HepG2 (cell line): ENCODE data around the gene ARFGEF2. TPM values are rescaled to one million over a fixed set of nuclear protein-coding genes. Genes with fewer than 3 reads are reported as not detected.

Source experiments
- ADNP ChIP-seq: sonication (generic); formaldehyde crosslinking; IDR thresholded peaks from 2 replicates; pipeline ENCODE4 v1.4.0; 2020; ENCODE audit warnings: missing genetic modification reagents
- BHLHE40 ChIP-seq: IDR thresholded peaks from 2 replicates; pipeline ENCODE4 v1.6.1; 2011; ENCODE audit warnings: low read length, improper control_type of control experiment
- HHEX ChIP-seq: IDR thresholded peaks from 2 replicates; pipeline ENCODE4 v1.6.1; 2016; ENCODE audit warnings: control low read depth
- HMGXB4 ChIP-seq, 2 experiments: sonication (generic) in 1 of 2; formaldehyde crosslinking in 1 of 2; IDR thresholded peaks; 2 replicates each; pipeline versions ENCODE4 v1.4.0 to v1.6.1; 2018 to 2020; ENCODE audit warnings: missing genetic modification reagents in 2 of 2, borderline replicate concordance in 1 of 2, low read depth in 1 of 2, mild to moderate bottlenecking in 1 of 2, missing biosample characterization in 1 of 2
- KDM6A ChIP-seq: IDR thresholded peaks from 2 replicates; pipeline ENCODE4 v1.6.1; 2016; ENCODE audit warnings: low read depth
- MIER3 ChIP-seq: IDR thresholded peaks from 2 replicates; pipeline ENCODE4 v1.6.1; 2016; ENCODE audit warnings: missing compliant biosample characterization, borderline replicate concordance
- NBN ChIP-seq: fragments of 450-650 bp; conservative IDR thresholded peaks from 2 replicates; pipeline ENCODE4 v1.6.1; 2017
- NR2F2 ChIP-seq: IDR thresholded peaks from 2 replicates; pipeline ENCODE4 v1.6.1; 2012; ENCODE audit warnings: low read depth, inconsistent platforms, borderline replicate concordance
- SRF ChIP-seq: IDR thresholded peaks from 2 replicates; pipeline ENCODE4 v1.6.1; 2011; ENCODE audit warnings: mild to moderate bottlenecking, low read depth, low read length, moderate library complexity
- TGIF2 ChIP-seq: IDR thresholded peaks from 2 replicates; pipeline ENCODE4 v1.6.1; 2016; ENCODE audit warnings: control low read depth, missing compliant biosample characterization
- ZNF260 ChIP-seq: sonication (generic); formaldehyde crosslinking; IDR thresholded peaks from 2 replicates; pipeline ENCODE4 v1.4.0; 2020; ENCODE audit warnings: missing genetic modification reagents, low read depth, mild to moderate bottlenecking, borderline replicate concordance
- ZNF335 ChIP-seq: sonication (generic); formaldehyde crosslinking; IDR thresholded peaks from 2 replicates; pipeline ENCODE4 v1.4.0; 2020; ENCODE audit warnings: missing genetic modification reagents
- ZNF557 ChIP-seq: sonication (generic); formaldehyde crosslinking; IDR thresholded peaks from 2 replicates; pipeline ENCODE4 v1.4.0; 2020; ENCODE audit warnings: missing genetic modification reagents
- ZNF577 ChIP-seq: sonication (generic); formaldehyde crosslinking; IDR thresholded peaks from 2 replicates; pipeline ENCODE4 v1.4.0; 2020; ENCODE audit warnings: mild to moderate bottlenecking, low read depth, missing genetic modification reagents, borderline replicate concordance
- ZNF672 ChIP-seq: sonication (generic); formaldehyde crosslinking; IDR thresholded peaks from 2 replicates; pipeline ENCODE4 v1.8.1; 2022; ENCODE audit warnings: missing genetic modification reagents
- ZSCAN30 ChIP-seq: sonication (generic); formaldehyde crosslinking; IDR thresholded peaks from 2 replicates; pipeline ENCODE4 v1.5.0; 2020; ENCODE audit warnings: mild to moderate bottlenecking, missing genetic modification reagents
- polyA plus RNA-seq, 8 experiments: library from polyadenylated mRNA; depleted of rRNA in 3 of 8; stranded (reverse) in 7 of 8; unstranded in 1 of 8; fragments of >200 nt; fragmentation: Illumina TruSeq in 4 of 8; extraction: Trizol in 4 of 8; gene quantifications; 2 replicates each; pipeline versions ENCODE4 v1.2.1 to v1.2.3, GENCODE V29; 2011 to 2016; ENCODE audit warnings: low read depth in 4 of 8, missing spikeins in 1 of 8, mixed read lengths in 1 of 8; ENCODE audit not compliant: insufficient read depth in 1 of 8
- total RNA-seq, 5 experiments: library from RNA; depleted of rRNA; stranded (reverse); fragments of >200 nt; fragmentation: Illumina TruSeq; extraction: Trizol; gene quantifications; 2 replicates each; pipeline ENCODE4 v1.2.3, GENCODE V29; 2016; ENCODE audit warnings: low read depth in 1 of 5
- TF ChIP-seq, protein P1 (sequence below): sonication (generic); formaldehyde crosslinking; IDR thresholded peaks from 2 replicates; pipeline ENCODE4 v1.4.0; 2020; ENCODE audit warnings: mild to moderate bottlenecking, missing genetic modification reagents
- TF ChIP-seq, protein P2 (sequence below): sonication (generic); formaldehyde crosslinking; IDR thresholded peaks from 2 replicates; pipeline ENCODE4 v1.4.0; 2020; ENCODE audit warnings: low read depth, mild to moderate bottlenecking, missing genetic modification reagents
- TF ChIP-seq, protein P3 (sequence below): sonication (generic); formaldehyde crosslinking; IDR thresholded peaks from 2 replicates; pipeline ENCODE4 v1.4.0; 2020; ENCODE audit warnings: low read depth, mild to moderate bottlenecking, missing genetic modification reagents
- TF ChIP-seq, protein P4 (sequence below): sonication (generic); formaldehyde crosslinking; IDR thresholded peaks from 2 replicates; pipeline ENCODE4 v1.8.1; 2023; ENCODE audit warnings: mild to moderate bottlenecking, missing genetic modification reagents

ARFGEF2 gene
- total and polyA plus RNA-seq, 2 of the 13 experiments (the other 11 are each of a cell fraction or from before 2014, with no cell fraction given): 44.0 to 60.8 TPM

DNA sequence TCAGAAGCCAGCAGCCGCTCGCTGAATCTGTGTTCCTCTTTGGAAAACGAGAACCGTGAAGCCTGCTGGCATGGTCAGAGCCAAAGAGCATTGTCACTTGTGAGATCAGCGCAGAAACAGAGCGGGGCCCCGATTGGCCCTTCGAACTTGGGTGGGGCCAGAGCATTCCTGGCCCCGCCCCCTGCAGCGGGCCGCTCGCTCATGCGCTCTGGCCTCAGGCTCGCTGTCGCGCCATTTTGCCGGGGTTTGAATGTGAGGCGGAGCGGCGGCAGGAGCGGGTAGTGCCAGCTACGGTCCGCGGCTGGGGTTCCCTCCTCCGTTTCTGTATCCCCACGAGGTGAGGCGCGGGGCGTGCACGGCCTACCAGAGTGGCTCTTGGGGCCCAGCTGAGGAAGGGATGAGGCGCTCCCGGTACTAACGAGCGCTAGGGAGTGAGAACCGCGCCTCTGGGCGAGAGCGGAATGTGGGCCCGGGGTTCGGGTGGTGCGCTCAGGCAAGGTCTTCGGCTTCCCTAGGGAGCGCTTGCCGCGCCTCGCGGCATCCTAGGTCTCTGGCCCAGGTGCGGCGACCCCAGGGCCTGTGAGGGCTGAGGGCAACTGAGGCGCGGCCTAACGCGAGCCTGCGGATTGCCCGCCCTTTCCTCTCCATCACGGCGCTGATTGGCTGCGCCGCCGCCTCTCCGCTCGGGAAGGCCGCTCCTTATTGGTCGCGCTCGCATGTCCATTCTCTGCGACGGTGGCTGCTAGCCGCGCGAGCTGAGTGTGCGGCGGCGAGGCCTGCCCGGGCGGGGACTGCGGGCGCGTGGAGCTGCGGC is 124.8 kb downstream of the ARFGEF2 start, which contains the start of gene CSE1L (continued):
- TF ChIP-seq, protein P1, sequence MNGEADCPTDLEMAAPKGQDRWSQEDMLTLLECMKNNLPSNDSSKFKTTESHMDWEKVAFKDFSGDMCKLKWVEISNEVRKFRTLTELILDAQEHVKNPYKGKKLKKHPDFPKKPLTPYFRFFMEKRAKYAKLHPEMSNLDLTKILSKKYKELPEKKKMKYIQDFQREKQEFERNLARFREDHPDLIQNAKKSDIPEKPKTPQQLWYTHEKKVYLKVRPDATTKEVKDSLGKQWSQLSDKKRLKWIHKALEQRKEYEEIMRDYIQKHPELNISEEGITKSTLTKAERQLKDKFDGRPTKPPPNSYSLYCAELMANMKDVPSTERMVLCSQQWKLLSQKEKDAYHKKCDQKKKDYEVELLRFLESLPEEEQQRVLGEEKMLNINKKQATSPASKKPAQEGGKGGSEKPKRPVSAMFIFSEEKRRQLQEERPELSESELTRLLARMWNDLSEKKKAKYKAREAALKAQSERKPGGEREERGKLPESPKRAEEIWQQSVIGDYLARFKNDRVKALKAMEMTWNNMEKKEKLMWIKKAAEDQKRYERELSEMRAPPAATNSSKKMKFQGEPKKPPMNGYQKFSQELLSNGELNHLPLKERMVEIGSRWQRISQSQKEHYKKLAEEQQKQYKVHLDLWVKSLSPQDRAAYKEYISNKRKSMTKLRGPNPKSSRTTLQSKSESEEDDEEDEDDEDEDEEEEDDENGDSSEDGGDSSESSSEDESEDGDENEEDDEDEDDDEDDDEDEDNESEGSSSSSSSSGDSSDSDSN (CRISPR knock-in tag): peak; percentile 85
- TF ChIP-seq SRF (0 out of 2 replicates have a peak, but pooled peaks have one; percentile 57), MIER3 (peak; percentile 81; the same call in 1 of the 2 replicates), ZNF260 (peak; percentile 79; the same call in 1 of the 2 replicates), KDM6A (no peak; the same call in none of the 2 replicates), ZNF577 (CRISPR knock-in tag) (no peak; the same call in 1 of the 2 replicates), BHLHE40 (peak; percentile 13; the same call in 1 of the 2 replicates), NBN (no peak), ZNF672 (CRISPR knock-in tag) (0 out of 2 replicates have a peak, but pooled peaks have one; percentile 88), ZNF557 (CRISPR knock-in tag) (peak; percentile 62; the same call in 1 of the 2 replicates), NR2F2 (peak; percentile 61; the same call in 1 of the 2 replicates), ZSCAN30 (CRISPR knock-in tag) (peak; percentile 98), ZNF335 (CRISPR knock-in tag) (peak; percentile 76; the same call in 1 of the 2 replicates), ADNP (no peak), TGIF2 (CRISPR knock-in tag) (peak; percentile 91), HMGXB4 (CRISPR knock-in tag; IDR thresholded peaks at IDR 0.05; ENCODE audit: borderline replicate concordance in 1 of 2, low read depth in 1 of 2) (peak; percentile 85 to 93; a peak in 3 of 4 replicates), HHEX (CRISPR knock-in tag) (no peak; the same call in none of the 2 replicates)
- TF ChIP-seq, protein P2, sequence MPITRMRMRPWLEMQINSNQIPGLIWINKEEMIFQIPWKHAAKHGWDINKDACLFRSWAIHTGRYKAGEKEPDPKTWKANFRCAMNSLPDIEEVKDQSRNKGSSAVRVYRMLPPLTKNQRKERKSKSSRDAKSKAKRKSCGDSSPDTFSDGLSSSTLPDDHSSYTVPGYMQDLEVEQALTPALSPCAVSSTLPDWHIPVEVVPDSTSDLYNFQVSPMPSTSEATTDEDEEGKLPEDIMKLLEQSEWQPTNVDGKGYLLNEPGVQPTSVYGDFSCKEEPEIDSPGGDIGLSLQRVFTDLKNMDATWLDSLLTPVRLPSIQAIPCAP: no peak
- TF ChIP-seq, protein P3, sequence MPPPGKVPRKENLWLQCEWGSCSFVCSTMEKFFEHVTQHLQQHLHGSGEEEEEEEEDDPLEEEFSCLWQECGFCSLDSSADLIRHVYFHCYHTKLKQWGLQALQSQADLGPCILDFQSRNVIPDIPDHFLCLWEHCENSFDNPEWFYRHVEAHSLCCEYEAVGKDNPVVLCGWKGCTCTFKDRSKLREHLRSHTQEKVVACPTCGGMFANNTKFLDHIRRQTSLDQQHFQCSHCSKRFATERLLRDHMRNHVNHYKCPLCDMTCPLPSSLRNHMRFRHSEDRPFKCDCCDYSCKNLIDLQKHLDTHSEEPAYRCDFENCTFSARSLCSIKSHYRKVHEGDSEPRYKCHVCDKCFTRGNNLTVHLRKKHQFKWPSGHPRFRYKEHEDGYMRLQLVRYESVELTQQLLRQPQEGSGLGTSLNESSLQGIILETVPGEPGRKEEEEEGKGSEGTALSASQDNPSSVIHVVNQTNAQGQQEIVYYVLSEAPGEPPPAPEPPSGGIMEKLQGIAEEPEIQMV: peak; percentile 95
- TF ChIP-seq, protein P4, sequence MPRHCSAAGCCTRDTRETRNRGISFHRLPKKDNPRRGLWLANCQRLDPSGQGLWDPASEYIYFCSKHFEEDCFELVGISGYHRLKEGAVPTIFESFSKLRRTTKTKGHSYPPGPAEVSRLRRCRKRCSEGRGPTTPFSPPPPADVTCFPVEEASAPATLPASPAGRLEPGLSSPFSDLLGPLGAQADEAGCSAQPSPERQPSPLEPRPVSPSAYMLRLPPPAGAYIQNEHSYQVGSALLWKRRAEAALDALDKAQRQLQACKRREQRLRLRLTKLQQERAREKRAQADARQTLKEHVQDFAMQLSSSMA (CRISPR knock-in tag): peak; percentile 95
